PC-3 (cell line): ENCODE measurements around the gene TBX3.

Experiments used
- EZH2 ChIP-seq: fragments of 300-600 bp; sonication (generic); IDR thresholded peaks from one replicate; pipeline ENCODE4 v1.6.1; 2017; ENCODE audit warnings: antibody characterized with exemption, mild to moderate bottlenecking, low read length; ENCODE audit not compliant: unreplicated experiment
- EZH2phosphoT487 ChIP-seq: fragments of 300-600 bp; sonication (generic); IDR thresholded peaks from 2 replicates; pipeline ENCODE4 v1.6.1; 2018; ENCODE audit warnings: mild to moderate bottlenecking, antibody characterized with exemption, low read length, borderline replicate concordance
- TF ChIP-seq, protein P1 (sequence below): fragments of 300-600 bp; sonication (generic); conservative IDR thresholded peaks from 2 replicates; pipeline ENCODE4 v1.5.1; 2017; ENCODE audit warnings: antibody characterized with exemption, low read depth, mild to moderate bottlenecking, low read length

DNA sequence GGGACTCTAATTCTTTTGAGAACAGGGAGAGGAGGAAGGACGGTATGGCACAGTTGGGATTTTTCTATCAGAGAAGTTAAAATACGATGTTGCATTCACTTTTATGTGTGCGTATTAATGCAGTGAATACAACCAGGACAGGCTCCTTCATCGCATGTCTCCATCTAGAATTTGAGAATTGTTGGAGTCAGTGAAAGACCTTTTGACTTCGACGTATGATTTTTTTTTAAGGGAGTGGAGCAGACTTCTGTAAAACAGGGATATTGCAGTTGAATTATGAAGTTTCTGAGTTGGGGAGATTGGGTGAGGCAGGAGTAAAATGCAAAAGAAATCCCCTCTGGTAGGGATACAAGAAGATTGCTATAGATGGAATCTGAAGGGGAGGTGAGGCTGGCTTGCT, 9.6 kb upstream of the TBX3 start:
- TF ChIP-seq, protein P1, sequence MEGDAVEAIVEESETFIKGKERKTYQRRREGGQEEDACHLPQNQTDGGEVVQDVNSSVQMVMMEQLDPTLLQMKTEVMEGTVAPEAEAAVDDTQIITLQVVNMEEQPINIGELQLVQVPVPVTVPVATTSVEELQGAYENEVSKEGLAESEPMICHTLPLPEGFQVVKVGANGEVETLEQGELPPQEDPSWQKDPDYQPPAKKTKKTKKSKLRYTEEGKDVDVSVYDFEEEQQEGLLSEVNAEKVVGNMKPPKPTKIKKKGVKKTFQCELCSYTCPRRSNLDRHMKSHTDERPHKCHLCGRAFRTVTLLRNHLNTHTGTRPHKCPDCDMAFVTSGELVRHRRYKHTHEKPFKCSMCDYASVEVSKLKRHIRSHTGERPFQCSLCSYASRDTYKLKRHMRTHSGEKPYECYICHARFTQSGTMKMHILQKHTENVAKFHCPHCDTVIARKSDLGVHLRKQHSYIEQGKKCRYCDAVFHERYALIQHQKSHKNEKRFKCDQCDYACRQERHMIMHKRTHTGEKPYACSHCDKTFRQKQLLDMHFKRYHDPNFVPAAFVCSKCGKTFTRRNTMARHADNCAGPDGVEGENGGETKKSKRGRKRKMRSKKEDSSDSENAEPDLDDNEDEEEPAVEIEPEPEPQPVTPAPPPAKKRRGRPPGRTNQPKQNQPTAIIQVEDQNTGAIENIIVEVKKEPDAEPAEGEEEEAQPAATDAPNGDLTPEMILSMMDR: no peak
- no peak for TF ChIP-seq EZH2
- TF ChIP-seq EZH2phosphoT487: no peak
